Activated CD4-positive, alpha-beta T cell treated with anti-CD3 and anti-CD28 coated beads, Interleukin-2, amount 10 ng/mL, durations not matched to agents 7 days and 5 days (primary cell): ENCODE results near the gene A3GALT2. TPM values are rescaled to one million over a fixed set of nuclear protein-coding genes. Genes with fewer than 3 reads are reported as not detected.
A peak's percentile ranks its signal among the peaks of the same experiment; 100 is the strongest.

Source experiments
- CTCF ChIA-PET: fragments of 350-600 bp; sonication (Branson Sonifier 250); formaldehyde crosslinking; loops from one replicate; lab custom pipeline; 2021; ENCODE audit warnings: antibody characterized with exemption; lab: Charles Lee
- POLR2A ChIA-PET: fragments of 350-600 bp; sonication (Branson Sonifier 250); formaldehyde crosslinking; loops from one replicate; lab custom pipeline; 2021; ENCODE audit warnings: antibody characterized with exemption; lab: Charles Lee
- DNase-seq: peaks from one replicate; pipeline ENCODE4 v3.0.0-alpha.2; 2020
- H3K27ac Mint-ChIP-seq: one replicate; pipeline ENCODE4 v1.8.0; 2021; ENCODE audit warnings: mild to moderate bottlenecking, moderate library complexity, mixed read lengths
- H3K27me3 Mint-ChIP-seq: one replicate; pipeline ENCODE4 v1.8.0; 2021; ENCODE audit warnings: mixed read lengths
- H3K36me3 Mint-ChIP-seq: one replicate; pipeline ENCODE4 v1.8.0; 2021; ENCODE audit warnings: low read depth, mixed read lengths
- H3K4me1 Mint-ChIP-seq: one replicate; pipeline ENCODE4 v1.8.0; 2021; ENCODE audit warnings: mixed read lengths
- H3K4me3 Mint-ChIP-seq: one replicate; pipeline ENCODE4 v1.8.0; 2021; ENCODE audit warnings: mild to moderate bottlenecking, moderate library complexity, mixed read lengths
- H3K9me3 Mint-ChIP-seq: one replicate; pipeline ENCODE4 v1.8.0; 2021; ENCODE audit warnings: mixed read lengths
- total RNA-seq, 2 experiments: library from RNA; stranded (reverse); gene quantifications; one replicate each; pipeline ENCODE4 v1.2.3, GENCODE V29; 2021

The A3GALT2 gene
- total RNA-seq, 2 experiments from 2014 or later: not detected

GRCh38 chr1:33274446-33274845 lies 46.5 kb downstream of the A3GALT2 start:
- ChIA-PET CTCF (no interaction called here), POLR2A (no interaction called here)
- Mint-ChIP-seq H3K36me3 (peaks cover 5% of the 10 kb centered on the region), H3K9me3 (no peaks in the 10 kb centered on the region), H3K4me1 (peaks cover 15% of the 10 kb centered on the region), H3K4me3 (no peak overlapping the region), H3K27ac (no peak overlapping the region), H3K27me3 (no peaks in the 10 kb centered on the region)
- DNase-seq: no peak

DNA sequence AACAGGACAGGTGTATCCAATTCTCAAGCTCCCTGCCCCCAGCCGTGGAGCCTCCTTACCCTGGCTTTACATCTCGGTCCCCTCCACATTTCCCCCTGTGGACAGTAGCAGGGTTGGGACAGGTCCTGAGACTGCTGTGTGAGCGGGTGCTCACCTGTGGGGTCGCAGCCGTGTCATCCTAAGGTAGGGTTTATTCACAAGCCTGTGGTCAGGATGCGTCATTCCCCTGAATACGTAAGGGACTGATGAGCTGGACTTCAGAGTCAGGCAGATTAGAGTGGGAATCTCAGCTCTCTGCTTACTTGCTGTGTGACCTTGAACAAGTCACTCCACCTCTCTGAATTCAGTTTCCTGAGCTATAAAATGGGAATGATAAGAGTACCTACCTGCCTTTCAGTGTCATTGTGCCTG lies 46.9 kb downstream of the A3GALT2 start:
- CTCF ChIA-PET: no interaction called here
- Mint-ChIP-seq H3K27ac (no peak overlapping the region), H3K4me1 (peaks cover 15% of the 10 kb centered on the region), H3K9me3 (no peaks in the 10 kb centered on the region), H3K27me3 (no peaks in the 10 kb centered on the region), H3K36me3 (peaks cover 5% of the 10 kb centered on the region), H3K4me3 (no peak overlapping the region)
- POLR2A ChIA-PET: no interaction called here
- DNase-seq: no peak

DNA sequence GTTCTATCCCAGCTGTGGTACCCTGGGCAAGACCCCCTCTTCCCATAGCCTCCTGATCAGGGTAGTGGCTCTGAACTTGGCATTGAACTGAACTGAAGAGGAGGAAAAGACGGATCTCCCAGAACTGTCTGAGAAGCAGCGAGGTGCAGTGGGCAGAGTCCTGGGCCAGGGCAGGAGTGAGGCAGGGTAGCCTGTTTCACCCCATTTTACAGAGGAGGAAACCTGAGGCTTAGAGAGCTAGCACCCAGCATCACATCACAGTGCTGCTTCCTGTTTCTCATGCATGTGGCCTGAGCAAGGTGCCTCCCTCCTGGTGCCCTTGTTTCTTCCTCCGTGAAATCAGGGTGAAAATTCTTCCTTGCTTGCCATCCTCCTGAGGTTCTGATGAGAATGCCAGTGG lies 47.5 kb downstream of the A3GALT2 start:
- CTCF ChIA-PET: interaction anchor here (1.0 kb wide), 1 partner anchor 14 kb away, joined by 3 read pairs; no protein-coding TSS in a partner anchor
- Mint-ChIP-seq H3K36me3 (peaks cover 5% of the 10 kb centered on the region), H3K27ac (peak overlapping the region; percentile 82), H3K4me3 (no peak overlapping the region), H3K4me1 (peaks cover 15% of the 10 kb centered on the region), H3K9me3 (no peaks in the 10 kb centered on the region), H3K27me3 (no peaks in the 10 kb centered on the region)
- POLR2A ChIA-PET: no interaction called here
- no peak for DNase-seq

DNA sequence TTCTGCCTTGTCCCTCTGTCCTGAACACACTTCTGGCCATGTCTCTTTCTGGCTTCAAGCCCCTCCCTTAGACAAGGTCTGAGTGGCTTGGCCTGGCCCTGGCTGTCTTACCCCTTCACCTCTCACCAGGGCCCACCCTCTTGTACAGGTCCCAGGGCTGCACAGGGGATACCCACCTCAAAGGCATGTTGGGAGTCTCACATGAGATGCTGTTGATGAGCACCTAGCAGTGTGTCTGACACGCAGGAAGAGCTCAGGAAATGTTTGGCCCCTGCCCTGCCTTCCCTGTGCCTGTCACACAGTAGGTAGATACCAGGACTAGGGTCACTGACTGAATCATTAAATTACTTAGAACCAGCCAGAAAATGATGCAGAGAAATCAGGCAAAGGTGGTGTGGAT lies 48.0 kb downstream of the A3GALT2 start:
- H3K4me3 Mint-ChIP-seq: no peak overlapping the region
- peaks cover 5% of the 10 kb centered on the region for H3K36me3 Mint-ChIP-seq
- ChIA-PET CTCF (interaction anchor here (1.0 kb wide), 1 partner anchor 13 kb away, joined by 3 read pairs; no protein-coding TSS in a partner anchor), POLR2A (no interaction called here)
- peaks cover 15% of the 10 kb centered on the region for H3K4me1 Mint-ChIP-seq
- no peaks in the 10 kb centered on the region for H3K27me3 Mint-ChIP-seq
- H3K9me3 Mint-ChIP-seq: no peaks in the 10 kb centered on the region
- H3K27ac Mint-ChIP-seq: peak overlapping the region; percentile 82
- DNase-seq: no peak

- H3K27me3 Mint-ChIP-seq: no peaks in the 10 kb centered on the region
- H3K4me3 Mint-ChIP-seq: no peak overlapping the region
- no peaks in the 10 kb centered on the region for H3K9me3 Mint-ChIP-seq
- peaks cover 5% of the 10 kb centered on the region for H3K36me3 Mint-ChIP-seq
- H3K4me1 Mint-ChIP-seq: peaks cover 15% of the 10 kb centered on the region
- ChIA-PET CTCF (interaction anchor here (0.9 to 1.1 kb wide), 3 partner anchors 13 to 24 kb away, joined by 3 to 5 read pairs (median 4); no protein-coding TSS in a partner anchor), POLR2A (no interaction called here)
- H3K27ac Mint-ChIP-seq: peak overlapping the region; percentile 82
- no peak for DNase-seq
Observed at GRCh38 chr1:33272509-33272908, 48.4 kb downstream of the A3GALT2 start.

DNA sequence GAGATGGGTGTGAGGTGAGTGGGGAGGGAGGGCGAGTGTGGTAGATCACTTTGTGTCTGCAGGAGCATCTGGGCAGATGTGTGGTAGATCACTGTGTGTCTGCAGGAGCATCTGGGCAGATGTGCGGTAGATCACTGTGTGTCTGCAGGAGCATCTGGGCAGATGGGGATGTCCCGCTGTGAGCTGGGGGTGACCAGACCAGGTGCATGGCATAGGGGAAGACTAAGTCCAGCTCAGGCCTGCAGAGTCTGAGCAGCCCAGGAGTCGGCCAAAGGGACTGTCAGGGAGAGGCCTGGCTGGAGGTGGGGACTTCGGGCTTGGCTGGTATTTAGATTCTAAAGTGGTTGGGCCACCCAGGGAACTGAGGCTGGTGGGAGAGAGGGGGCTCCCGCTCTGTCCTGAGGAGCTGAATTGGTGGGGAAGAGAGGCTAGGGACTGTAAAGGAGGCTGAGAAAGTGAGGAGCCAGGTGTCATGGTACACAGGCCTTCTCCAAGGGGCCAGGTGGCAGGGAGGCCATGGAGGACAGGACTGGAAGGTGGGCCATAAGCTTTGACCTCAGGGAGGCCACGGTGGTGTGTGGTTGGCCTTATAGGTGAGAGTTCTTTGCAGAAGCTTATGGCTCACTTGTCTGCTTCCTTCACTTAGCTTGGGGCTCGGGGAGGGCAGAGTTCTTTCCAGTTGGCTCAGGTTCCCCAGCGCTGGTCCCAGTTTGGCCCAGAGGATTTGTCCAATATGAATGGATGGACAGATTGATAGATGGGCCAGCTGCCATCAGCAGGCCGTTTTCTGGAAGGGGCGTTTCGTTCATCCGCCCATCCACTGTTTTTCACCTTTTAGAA lies 49.0 kb downstream of the A3GALT2 start:
- H3K4me3 Mint-ChIP-seq: no peak overlapping the region
- ChIA-PET CTCF (interaction anchor here (0.9 to 1.1 kb wide), 2 partner anchors 23 to 24 kb away, joined by 4 to 5 read pairs; no protein-coding TSS in a partner anchor), POLR2A (no interaction called here)
- DNase-seq: no peak
- no peaks in the 10 kb centered on the region for H3K27me3 Mint-ChIP-seq
- no peaks in the 10 kb centered on the region for H3K9me3 Mint-ChIP-seq
- H3K27ac Mint-ChIP-seq: no peak overlapping the region
- peaks cover 4% of the 10 kb centered on the region for H3K36me3 Mint-ChIP-seq
- H3K4me1 Mint-ChIP-seq: peaks cover 15% of the 10 kb centered on the region

DNA sequence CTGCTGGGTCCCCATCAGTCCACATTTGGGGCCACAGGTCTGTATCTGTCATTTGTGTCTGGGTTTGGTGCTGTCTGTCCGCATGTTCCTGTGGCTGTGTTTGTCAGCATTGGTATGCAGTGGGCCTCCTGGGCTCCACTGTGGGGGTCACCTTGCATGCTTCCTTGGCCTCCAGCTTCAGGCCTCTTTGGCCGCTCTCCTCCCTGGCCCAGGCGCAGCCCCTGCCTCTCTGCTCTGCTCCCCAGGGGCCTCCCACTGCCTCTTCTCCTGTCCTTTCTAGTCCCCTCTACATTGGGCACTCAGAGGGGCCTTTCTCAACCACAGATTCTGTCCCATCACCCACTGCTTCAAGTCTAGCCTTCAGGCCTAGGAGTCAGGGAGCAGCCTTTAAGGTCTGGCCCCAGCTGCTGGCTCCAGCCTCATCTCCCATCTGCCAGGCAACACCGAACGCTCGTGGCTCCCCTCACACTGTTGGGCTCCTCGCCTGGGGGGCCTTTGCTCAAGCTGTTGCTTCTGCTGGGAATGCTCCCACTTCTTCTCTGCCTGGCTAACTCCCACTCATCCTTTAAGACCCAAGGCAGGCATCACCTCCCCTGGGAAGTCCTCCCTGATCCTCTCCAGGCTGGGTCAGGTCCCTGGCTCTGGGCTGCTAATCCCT lies 50.0 kb downstream of the A3GALT2 start:
- Mint-ChIP-seq H3K4me3 (no peak overlapping the region), H3K36me3 (peaks cover 2% of the 10 kb centered on the region), H3K27me3 (no peaks in the 10 kb centered on the region), H3K4me1 (peaks cover 15% of the 10 kb centered on the region), H3K9me3 (no peaks in the 10 kb centered on the region), H3K27ac (no peak overlapping the region)
- ChIA-PET POLR2A (no interaction called here), CTCF (no interaction called here)
- DNase-seq: no peak

- Mint-ChIP-seq H3K4me1 (peaks cover 15% of the 10 kb centered on the region), H3K4me3 (no peak overlapping the region), H3K27ac (no peak overlapping the region), H3K9me3 (no peaks in the 10 kb centered on the region), H3K27me3 (no peaks in the 10 kb centered on the region), H3K36me3 (peaks cover 2% of the 10 kb centered on the region)
- ChIA-PET CTCF (no interaction called here), POLR2A (no interaction called here)
- DNase-seq: no peak
Observed at GRCh38 chr1:33270379-33270778, 50.5 kb downstream of the A3GALT2 start.

DNA sequence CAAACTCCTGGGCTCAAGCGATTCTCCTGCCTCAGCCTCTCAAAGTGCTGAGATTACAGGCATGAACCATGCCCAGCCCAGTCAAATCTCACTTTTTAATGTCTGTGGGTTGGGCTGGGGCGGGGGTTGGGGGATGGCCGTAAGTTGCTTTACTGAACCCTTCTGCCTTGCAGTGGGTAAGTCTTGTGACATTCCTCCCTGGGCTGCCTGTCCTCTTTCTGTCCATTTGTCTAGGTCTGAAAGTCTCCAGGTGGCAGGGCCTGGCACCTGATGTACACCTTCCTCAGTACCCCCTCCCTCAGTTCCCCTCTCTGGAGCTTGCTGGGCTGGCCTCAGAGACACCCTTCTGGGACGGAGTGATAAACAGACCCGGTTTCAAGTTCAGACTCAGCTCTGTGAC lies 51.3 kb downstream of the A3GALT2 start:
- POLR2A ChIA-PET: no interaction called here
- no peak for DNase-seq
- H3K9me3 Mint-ChIP-seq: no peaks in the 10 kb centered on the region
- H3K36me3 Mint-ChIP-seq: peaks cover 2% of the 10 kb centered on the region
- H3K27me3 Mint-ChIP-seq: no peaks in the 10 kb centered on the region
- H3K4me1 Mint-ChIP-seq: peaks cover 15% of the 10 kb centered on the region
- H3K4me3 Mint-ChIP-seq: no peak overlapping the region
- H3K27ac Mint-ChIP-seq: no peak overlapping the region
- CTCF ChIA-PET: no interaction called here

GRCh38 chr1:33268927-33269610 lies 51.8 kb downstream of the A3GALT2 start:
- Mint-ChIP-seq H3K4me1 (peaks cover 15% of the 10 kb centered on the region), H3K36me3 (peaks cover 2% of the 10 kb centered on the region), H3K9me3 (no peaks in the 10 kb centered on the region), H3K4me3 (no peak overlapping the region), H3K27ac (no peak overlapping the region), H3K27me3 (no peaks in the 10 kb centered on the region)
- POLR2A ChIA-PET: no interaction called here
- DNase-seq: no peak
- CTCF ChIA-PET: no interaction called here

DNA sequence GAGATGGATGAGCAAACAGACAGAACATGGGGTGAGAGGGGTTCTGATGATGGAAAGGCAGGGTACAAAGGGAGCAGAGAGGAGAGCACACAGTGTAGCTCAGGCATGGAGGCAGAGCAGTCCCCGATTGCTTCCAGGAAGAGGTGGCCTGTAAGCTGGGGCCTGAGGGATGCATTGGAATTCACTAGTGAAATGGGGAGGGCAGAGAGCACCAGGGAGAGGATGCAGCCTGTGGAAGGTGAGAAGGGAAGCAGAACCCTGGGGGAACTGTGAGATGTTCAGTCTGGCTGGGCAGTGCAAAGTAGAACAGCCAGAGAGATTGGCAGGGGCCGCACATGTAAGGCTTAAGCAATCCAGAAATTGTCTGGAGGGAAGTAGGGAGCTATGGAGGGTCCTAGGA lies 52.4 kb downstream of the A3GALT2 start:
- no peak overlapping the region for H3K4me3 Mint-ChIP-seq
- peaks cover 2% of the 10 kb centered on the region for H3K36me3 Mint-ChIP-seq
- CTCF ChIA-PET: interaction anchor here (1.1 kb wide), 1 partner anchor 27 kb away, joined by 4 read pairs; no protein-coding TSS in a partner anchor
- POLR2A ChIA-PET: no interaction called here
- no peaks in the 10 kb centered on the region for H3K9me3 Mint-ChIP-seq
- no peaks in the 10 kb centered on the region for H3K27me3 Mint-ChIP-seq
- DNase-seq: no peak
- H3K4me1 Mint-ChIP-seq: peaks cover 11% of the 10 kb centered on the region
- no peak overlapping the region for H3K27ac Mint-ChIP-seq

- H3K4me3 Mint-ChIP-seq: no peak overlapping the region
- DNase-seq: no peak
- CTCF ChIA-PET: interaction anchor here (1.1 to 1.2 kb wide), 2 partner anchors 13 to 28 kb away, joined by 3 to 4 read pairs; no protein-coding TSS in a partner anchor
- H3K36me3 Mint-ChIP-seq: no peaks in the 10 kb centered on the region
- H3K27ac Mint-ChIP-seq: no peak overlapping the region
- POLR2A ChIA-PET: no interaction called here
- H3K4me1 Mint-ChIP-seq: peaks cover 2% of the 10 kb centered on the region
- H3K9me3 Mint-ChIP-seq: no peaks in the 10 kb centered on the region
- no peaks in the 10 kb centered on the region for H3K27me3 Mint-ChIP-seq
Observed at GRCh38 chr1:33267468-33268205, 53.3 kb downstream of the A3GALT2 start.
